ENCODE data around the gene PIEZO1. TPM values are rescaled to one million over a fixed set of nuclear protein-coding genes. Genes with fewer than 3 reads are reported as not detected.
A peak's percentile ranks its signal among the peaks of the same experiment; 100 is the strongest.

The PIEZO1 gene
- total and polyA plus RNA-seq, 9 of the 15 experiments (the other 6 are each of a cell fraction or from before 2014, with no cell fraction given) = 3.6 to 432 (median 131) TPM

- TF ChIP-seq CTCF (IDR thresholded peaks at IDR 0.05 in 2 of 3, conservative IDR thresholded peaks at IDR 0.05 in 1 of 3; ENCODE audit: insufficient read depth in 2 of 3, low read depth in 1 of 3, low read length in 3 of 3) (peak in 2 of 3 experiments; percentile 14 to 26; a peak in 1 of 6 replicates), CHAMP1 (IDR thresholded peaks at IDR 0.05) (no peak), ZNF395 (CRISPR knock-in tag; IDR thresholded peaks at IDR 0.05) (peak; percentile 91; the same call in 1 of the 2 replicates), TFAP4 (CRISPR knock-in tag; IDR thresholded peaks at IDR 0.05; ENCODE audit: borderline replicate concordance) (peak; percentile 88), ZEB2 (IDR thresholded peaks at IDR 0.05) (peak; percentile 89; the same call in 1 of the 2 replicates), ZBTB11 (CRISPR knock-in tag; IDR thresholded peaks at IDR 0.05) (no peak; a peak in 1 of 6 replicates), LARP7 (IDR thresholded peaks at IDR 0.05) (no peak), HNRNPL (IDR thresholded peaks at IDR 0.05; ENCODE audit: low read depth, low read length) (peak; percentile 40; the same call in 1 of the 2 replicates), ZNF384 (IDR thresholded peaks at IDR 0.05; ENCODE audit: low read depth, low read length) (no peak), STAT5B (CRISPR knock-in tag; IDR thresholded peaks at IDR 0.05) (no peak), U2AF2 (optimal IDR thresholded peaks at IDR 0.05; ENCODE audit: low read depth, low read length) (no peak), RBFOX2 (IDR thresholded peaks at IDR 0.05; ENCODE audit: low read depth, low read length) (peak; percentile 91), MXI1 (IDR thresholded peaks at IDR 0.05; ENCODE audit: low read depth, low read length) (no peak), BMI1 (IDR thresholded peaks at IDR 0.05; ENCODE audit: low read length) (no peak), ZNF778 (CRISPR knock-in tag; IDR thresholded peaks at IDR 0.05) (no peak), NFXL1 (CRISPR knock-in tag; IDR thresholded peaks at IDR 0.05) (no peak), CEBPB (tag; IDR thresholded peaks at IDR 0.05) (peak; percentile 97)
These were observed 14.3 kb downstream of the PIEZO1 start (continued) for GRCh38 chr16:88770461-88771293.
